Progenitor cell of endocrine pancreas (in vitro differentiated cells): ENCODE results near the gene BTG4. TPM values are rescaled to one million over a fixed set of nuclear protein-coding genes. Genes with fewer than 3 reads are reported as not detected.

Experiments used
- DNase-seq: peaks from one replicate; pipeline ENCODE4 v3.0.0; 2021; ENCODE audit warnings: low spot score; ENCODE audit not compliant: unreplicated experiment
- H3K27ac Mint-ChIP-seq: 2 replicates; pipeline ENCODE4 v1.8.0; 2021; ENCODE audit warnings: mild to moderate bottlenecking, moderate library complexity, mixed read lengths
- H3K27me3 Mint-ChIP-seq: 2 replicates; pipeline ENCODE4 v1.8.0; 2021; ENCODE audit warnings: mixed read lengths
- H3K36me3 Mint-ChIP-seq: 2 replicates; pipeline ENCODE4 v1.8.0; 2022; ENCODE audit warnings: mixed read lengths; ENCODE audit not compliant: insufficient read depth
- H3K4me1 Mint-ChIP-seq: 2 replicates; pipeline ENCODE4 v1.8.0; 2021; ENCODE audit warnings: low read depth, mixed read lengths
- H3K4me3 Mint-ChIP-seq: 2 replicates; pipeline ENCODE4 v1.8.0; 2021; ENCODE audit warnings: low read depth, mild to moderate bottlenecking, moderate library complexity, mixed read lengths
- H3K9me3 Mint-ChIP-seq: 2 replicates; pipeline ENCODE4 v1.8.0; 2021; ENCODE audit warnings: low read depth, mixed read lengths
- total RNA-seq: library from RNA; stranded (reverse); gene quantifications from 2 replicates; pipeline ENCODE4 v1.2.1, GENCODE V29; 2021
- TF ChIP-seq, protein P1 (sequence below): fragments of 200-600 bp; sonication (generic); IDR thresholded peaks from one replicate; pipeline ENCODE4 v1.5.0; 2021; ENCODE audit warnings: antibody characterized with exemption, mild to moderate bottlenecking; ENCODE audit not compliant: unreplicated experiment

The BTG4 gene
- total RNA-seq, 1 donor from 2014 or later = not detected

DNA sequence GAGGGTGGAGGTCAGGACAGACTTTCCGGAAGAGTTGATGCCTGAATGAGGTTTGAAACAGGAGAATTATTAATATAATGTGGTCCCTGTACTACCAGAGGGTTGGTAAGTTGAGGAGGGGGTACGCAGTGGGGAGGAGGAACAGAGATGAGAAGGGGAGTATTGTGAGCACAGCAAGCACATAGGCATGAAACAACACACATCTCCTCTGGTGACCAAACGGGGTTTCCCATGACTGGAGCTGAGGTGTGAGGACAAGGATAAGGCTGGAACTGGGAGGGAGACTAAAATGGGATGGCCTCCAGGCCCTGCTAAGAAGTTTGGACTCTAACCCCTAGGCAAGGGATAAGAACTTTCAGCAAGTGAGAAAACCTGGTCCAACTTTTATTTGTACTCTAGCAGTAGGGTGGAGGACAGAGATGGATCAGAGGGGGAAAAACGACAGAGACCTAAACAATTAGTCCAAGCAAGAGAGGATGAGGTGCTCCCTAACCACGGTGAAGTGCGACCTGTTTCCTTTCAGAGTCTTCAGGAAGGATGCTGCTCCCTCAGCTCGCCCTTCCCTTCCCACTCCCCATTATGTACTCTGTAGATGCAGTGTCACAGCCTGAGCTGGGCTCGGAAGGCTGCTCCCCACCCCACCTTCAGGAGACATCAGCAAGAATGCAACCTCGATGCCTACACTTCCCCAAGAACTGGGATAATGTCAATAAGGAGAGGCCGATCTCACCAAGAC, 59.2 kb downstream of the BTG4 start:
- TF ChIP-seq, protein P1, sequence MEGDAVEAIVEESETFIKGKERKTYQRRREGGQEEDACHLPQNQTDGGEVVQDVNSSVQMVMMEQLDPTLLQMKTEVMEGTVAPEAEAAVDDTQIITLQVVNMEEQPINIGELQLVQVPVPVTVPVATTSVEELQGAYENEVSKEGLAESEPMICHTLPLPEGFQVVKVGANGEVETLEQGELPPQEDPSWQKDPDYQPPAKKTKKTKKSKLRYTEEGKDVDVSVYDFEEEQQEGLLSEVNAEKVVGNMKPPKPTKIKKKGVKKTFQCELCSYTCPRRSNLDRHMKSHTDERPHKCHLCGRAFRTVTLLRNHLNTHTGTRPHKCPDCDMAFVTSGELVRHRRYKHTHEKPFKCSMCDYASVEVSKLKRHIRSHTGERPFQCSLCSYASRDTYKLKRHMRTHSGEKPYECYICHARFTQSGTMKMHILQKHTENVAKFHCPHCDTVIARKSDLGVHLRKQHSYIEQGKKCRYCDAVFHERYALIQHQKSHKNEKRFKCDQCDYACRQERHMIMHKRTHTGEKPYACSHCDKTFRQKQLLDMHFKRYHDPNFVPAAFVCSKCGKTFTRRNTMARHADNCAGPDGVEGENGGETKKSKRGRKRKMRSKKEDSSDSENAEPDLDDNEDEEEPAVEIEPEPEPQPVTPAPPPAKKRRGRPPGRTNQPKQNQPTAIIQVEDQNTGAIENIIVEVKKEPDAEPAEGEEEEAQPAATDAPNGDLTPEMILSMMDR = no peak
- no peak for DNase-seq
- Mint-ChIP-seq H3K27me3 (peaks cover 19% of the 10 kb centered on the region), H3K27ac (no peak overlapping the region), H3K36me3 (no peaks in the 10 kb centered on the region), H3K9me3 (no peaks in the 10 kb centered on the region), H3K4me1 (peaks cover 4% of the 10 kb centered on the region), H3K4me3 (no peak overlapping the region)

DNA sequence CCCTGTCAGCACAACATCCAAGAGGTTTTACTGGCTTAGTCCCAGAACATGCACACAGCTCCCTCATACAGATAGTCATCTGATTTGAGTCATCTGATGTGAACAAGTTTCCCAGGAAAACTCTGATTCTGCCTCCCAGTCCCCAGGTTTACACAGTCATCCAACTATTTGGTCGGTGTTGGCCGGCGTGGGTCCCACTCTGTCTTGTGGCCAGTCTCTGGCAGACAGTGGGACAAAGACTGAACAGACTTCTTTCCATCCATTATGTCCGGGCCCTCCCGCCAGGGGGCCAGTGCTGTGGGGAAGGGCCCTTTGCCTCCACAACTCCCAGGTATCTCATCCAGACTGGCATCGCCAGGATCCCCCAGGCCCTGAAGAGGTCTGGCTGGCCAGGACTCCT, 60.0 kb downstream of the BTG4 start:
- Mint-ChIP-seq H3K9me3 (no peaks in the 10 kb centered on the region), H3K36me3 (no peaks in the 10 kb centered on the region), H3K4me3 (no peak overlapping the region), H3K27ac (no peak overlapping the region), H3K27me3 (peaks cover 19% of the 10 kb centered on the region), H3K4me1 (peaks cover 4% of the 10 kb centered on the region)
- DNase-seq = no peak
- TF ChIP-seq, protein P1 = no peak

DNA sequence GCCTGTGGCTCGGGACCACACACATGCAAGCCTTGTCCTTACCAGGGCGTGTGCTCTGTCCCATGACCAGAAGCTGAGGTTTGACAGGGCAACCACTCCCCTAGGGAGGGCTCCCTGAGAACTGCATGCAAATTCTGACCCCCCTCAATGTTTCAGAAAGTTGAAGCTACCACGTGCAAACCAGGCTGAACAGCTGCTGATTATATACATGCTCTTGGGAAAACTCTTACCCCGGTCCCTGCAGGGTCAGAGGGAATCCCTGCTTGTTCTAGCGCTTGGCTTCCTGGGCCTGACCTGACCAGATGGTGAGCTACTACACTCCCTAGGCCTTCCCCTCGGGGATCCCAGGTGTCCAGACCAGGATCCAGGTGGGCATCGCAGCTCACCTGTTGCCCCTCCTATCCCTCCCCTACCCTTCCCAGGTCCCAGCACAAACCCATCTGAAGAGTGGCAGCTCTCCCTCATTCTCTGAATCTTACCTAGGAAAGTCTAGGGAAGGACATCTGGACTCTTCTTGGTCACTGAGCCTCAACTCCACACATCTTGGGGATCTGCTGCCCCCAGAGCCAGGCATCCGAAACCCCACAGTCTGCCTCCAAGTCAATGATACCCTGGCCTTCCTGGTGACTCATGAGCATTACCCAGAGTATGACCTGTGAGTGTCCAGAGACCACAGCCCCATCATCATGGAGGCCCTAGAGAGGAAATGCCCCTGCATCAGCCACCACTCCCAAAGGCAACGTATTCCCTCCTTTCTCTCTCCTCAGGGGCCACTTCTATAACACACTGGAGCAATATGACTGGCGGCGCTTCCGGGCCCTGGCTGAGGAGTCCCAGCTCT, 61.5 kb downstream of the BTG4 start:
- no peaks in the 10 kb centered on the region for H3K9me3 Mint-ChIP-seq
- H3K36me3 Mint-ChIP-seq = no peaks in the 10 kb centered on the region
- peaks cover 5% of the 10 kb centered on the region for H3K4me1 Mint-ChIP-seq
- peaks cover 12% of the 10 kb centered on the region for H3K27me3 Mint-ChIP-seq
- no peak for DNase-seq
- no peak overlapping the region for H3K27ac Mint-ChIP-seq
- TF ChIP-seq, protein P1 = no peak
- H3K4me3 Mint-ChIP-seq = no peak overlapping the region

DNA sequence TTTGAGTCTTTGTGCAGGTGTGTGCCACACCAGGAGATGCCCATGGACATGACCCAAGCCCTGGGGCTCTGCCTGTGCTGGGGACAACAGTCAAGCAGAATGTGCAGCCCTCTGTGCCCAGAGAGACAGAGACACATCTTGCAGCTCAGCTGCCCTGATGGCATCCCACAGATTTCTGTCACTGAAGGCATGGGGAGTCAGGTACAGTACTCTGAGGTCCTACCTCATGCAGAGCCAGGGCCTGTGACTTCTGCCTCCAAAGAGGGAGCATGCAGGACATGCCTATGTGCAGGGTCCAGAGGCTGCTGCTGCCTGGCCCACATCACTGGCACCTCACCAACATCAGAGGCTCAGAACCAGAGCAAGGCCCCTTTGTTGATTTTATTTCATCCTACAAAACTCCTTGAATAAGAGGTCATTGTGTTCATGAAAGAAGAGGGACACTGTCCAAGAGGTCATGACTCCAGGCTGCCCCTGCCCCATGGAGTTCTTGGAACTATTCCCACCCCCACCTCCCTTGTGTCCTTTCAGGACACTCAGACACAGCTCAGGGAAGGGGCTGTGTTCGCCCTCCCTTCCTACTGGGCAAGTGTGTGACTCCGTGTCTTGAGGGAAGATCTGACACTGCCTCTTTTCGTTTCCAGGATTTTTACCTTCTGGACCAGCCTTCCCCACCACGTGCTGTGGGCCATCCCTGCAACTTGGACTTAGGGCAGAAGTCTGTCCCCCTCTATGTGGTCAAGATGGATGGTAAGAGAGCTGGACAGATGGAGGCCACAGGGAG, 62.3 kb downstream of the BTG4 start:
- no peak for DNase-seq
- no peaks in the 10 kb centered on the region for H3K9me3 Mint-ChIP-seq
- H3K27me3 Mint-ChIP-seq = peaks cover 7% of the 10 kb centered on the region
- TF ChIP-seq, protein P1 = no peak
- no peak overlapping the region for H3K27ac Mint-ChIP-seq
- H3K4me1 Mint-ChIP-seq = peaks cover 2% of the 10 kb centered on the region
- H3K4me3 Mint-ChIP-seq = no peak overlapping the region
- no peaks in the 10 kb centered on the region for H3K36me3 Mint-ChIP-seq
